Iris pigment epithelial cell (primary cell): ENCODE results near the gene ALDH1L1.

Experiments used
- DNase-seq: peaks from one replicate; pipeline ENCODE4 v3.0.0-alpha.2; 2011; ENCODE audit warnings: low read depth

The ALDH1L1 gene

DNA sequence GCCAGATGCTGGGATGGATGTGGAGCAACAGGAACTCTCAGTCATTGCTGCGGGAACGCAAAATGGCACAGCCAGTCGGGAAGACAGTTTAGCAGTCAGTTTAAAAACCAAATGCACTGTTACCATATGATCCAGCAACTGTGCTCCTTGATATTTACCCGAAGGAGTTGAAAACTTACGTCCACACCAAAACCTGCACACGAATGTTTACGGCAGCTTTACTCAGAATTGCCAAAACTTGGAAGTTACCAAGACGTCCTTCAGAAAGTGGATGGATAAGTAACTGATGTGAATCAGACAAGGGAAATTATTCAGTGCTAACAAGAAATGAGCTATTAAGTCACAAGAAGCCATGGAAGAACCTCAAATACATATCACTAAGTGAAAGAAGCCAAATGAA is 60.4 kb downstream of the ALDH1L1 start:
- no peak for DNase-seq

DNA sequence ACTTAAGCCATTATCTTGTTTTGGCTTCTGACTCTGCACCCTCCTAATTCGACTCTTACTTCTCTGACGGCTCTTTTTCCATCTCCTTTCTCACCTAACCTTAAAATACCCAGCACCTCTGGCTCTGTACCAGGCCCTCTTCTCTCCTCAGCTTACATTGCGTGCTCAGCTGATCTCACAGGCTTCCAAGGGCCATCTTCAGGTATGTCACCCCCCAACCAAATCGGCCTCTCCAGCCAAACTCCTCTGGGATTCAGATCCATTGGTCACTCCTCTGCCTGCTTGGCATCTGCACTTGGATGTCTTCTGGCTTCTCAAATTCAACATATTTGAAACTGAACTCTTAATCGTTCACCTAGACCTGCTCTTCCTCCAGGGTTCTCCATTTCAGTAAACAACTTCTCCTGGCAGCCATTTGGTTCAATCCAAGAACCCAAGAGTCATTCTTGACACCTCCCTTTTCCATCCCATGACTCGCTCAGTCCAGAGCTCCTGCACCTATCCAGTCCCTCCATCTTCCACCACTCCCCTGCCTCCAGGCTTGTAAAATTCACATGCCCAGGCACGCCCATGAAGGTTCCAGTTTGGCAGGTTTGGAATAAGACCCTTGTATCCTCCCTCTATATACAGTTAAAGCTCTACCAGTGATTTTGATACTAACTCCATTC is 61.2 kb downstream of the ALDH1L1 start:
- no peak for DNase-seq

DNA sequence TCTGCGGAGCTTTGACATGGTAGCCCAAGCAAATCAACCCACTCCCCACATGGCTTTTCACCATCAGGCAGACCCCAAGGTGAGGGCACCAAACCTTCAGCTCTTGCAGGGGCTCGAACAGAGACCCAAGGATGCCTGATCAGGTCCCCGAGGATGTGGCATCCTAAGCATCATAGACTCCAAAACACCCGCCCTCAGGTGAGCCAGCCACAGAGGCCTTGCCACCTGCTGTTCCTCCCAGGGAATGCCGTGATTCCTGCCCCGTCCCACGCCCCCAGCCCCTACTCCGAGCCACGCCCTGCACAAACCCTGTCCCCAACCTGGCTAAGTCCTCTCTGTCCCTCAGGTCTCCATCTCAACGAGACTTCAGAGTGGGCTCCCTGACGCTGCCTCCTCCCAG is 61.8 kb downstream of the ALDH1L1 start:
- no peak for DNase-seq

GRCh38 chr3:126117786-126118185 is 62.6 kb downstream of the ALDH1L1 start:
- no peak for DNase-seq

DNA sequence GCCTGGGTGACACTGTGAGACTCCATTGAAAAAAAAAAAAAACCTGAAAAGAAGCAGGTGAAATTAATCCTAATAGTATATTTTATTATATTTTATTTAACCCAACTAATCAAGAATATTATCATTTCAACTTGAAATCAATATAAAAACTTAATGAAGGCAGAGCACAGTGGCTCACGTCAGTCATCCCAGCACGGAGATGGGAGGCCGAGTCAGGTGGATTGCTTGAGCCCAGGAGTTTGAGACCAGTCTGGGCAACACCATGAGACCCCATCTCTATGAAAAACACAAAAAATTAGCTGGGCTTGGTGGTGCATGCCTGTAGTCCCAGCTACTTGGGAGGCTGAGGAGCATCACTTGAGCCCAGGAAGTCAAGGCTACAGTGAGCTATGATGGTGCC is 63.2 kb downstream of the ALDH1L1 start:
- no peak for DNase-seq

GRCh38 chr3:126116526-126116925 is 63.9 kb downstream of the ALDH1L1 start:
- no peak for DNase-seq

GRCh38 chr3:126114443-126115386 is 65.7 kb downstream of the ALDH1L1 start:
- no peak for DNase-seq

- DNase-seq, result no peak
Observed at GRCh38 chr3:126113733-126114442, 66.5 kb downstream of the ALDH1L1 start.

GRCh38 chr3:126113238-126113555 is 67.2 kb downstream of the ALDH1L1 start:
- DNase-seq, result no peak

DNA sequence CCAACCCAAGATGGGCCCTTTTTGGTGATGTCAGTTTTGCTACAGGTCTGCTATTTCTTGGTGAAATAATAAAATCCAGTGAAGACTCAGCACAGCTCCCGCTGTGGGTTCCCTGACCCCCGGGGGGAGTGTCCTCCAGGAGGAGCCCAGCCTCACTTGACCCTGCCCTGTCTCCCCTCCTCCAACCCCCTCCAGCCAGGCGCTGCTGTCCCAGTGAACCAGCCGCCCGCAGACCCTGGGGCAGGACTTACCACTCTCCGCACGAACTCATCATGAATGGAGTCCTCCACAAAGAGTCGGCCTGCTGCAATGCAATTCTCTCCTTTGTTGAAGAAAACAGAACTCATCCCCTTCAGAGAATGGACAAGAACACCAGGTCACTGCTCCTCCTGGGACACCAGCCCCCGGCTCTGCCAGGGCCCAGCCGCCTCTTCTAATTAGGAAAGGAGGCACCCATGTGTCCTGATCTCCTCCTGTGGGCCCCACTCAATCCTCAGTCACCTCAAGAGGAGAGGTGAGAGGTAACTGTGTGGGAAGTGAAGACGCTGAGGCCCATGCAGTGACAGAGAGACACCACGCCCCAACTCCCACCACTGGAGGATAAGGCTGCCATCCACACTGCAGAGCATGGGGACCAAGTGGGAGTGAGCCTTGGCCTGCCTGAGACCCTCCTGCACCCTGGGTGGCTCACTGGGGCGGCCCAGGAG is 67.7 kb downstream of the ALDH1L1 start:
- no peak for DNase-seq

GRCh38 chr3:126111566-126112475 is 68.6 kb downstream of the ALDH1L1 start:
- DNase-seq, result no peak

DNA sequence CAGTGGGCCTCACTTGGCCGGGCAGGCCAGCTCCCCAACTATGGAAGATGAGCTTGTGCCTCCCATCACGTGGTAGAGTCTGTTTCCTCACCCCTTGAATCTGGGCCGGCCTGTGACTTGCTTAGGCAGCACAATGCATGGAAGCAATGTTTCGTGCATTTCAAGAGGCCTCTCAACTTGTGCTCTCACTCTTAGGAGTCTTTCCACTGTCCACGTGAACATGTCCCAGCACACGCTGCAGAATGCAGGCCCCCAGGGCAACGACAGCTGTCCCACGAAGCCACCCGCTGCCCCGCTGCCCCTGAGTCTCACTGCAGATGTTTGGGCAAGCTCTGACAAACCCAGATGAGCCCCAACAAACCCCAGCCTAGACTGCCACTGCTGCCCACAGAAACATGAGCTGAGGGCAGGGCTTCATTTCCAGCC is 69.2 kb downstream of the ALDH1L1 start:
- DNase-seq, result no peak

GRCh38 chr3:126110431-126111125 is 69.8 kb downstream of the ALDH1L1 start:
- no peak for DNase-seq

DNA sequence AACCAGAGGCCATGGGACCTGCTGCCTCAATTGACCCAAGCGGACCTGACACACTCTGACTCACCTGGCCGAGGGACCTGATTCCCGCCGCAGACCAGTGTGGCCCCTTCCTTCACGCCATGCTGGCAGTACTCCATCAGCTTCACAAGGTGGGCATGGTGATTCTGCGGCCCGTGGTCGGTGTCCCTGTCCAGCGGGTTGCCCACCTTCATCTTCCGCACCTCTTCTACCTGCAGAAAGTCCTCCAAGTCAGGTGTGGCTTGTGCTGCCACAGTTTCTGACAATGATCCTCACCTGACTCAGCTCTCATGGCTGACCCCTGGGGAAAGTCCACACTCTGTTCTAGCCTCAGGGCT is 70.5 kb downstream of the ALDH1L1 start:
- DNase-seq, result no peak

DNA sequence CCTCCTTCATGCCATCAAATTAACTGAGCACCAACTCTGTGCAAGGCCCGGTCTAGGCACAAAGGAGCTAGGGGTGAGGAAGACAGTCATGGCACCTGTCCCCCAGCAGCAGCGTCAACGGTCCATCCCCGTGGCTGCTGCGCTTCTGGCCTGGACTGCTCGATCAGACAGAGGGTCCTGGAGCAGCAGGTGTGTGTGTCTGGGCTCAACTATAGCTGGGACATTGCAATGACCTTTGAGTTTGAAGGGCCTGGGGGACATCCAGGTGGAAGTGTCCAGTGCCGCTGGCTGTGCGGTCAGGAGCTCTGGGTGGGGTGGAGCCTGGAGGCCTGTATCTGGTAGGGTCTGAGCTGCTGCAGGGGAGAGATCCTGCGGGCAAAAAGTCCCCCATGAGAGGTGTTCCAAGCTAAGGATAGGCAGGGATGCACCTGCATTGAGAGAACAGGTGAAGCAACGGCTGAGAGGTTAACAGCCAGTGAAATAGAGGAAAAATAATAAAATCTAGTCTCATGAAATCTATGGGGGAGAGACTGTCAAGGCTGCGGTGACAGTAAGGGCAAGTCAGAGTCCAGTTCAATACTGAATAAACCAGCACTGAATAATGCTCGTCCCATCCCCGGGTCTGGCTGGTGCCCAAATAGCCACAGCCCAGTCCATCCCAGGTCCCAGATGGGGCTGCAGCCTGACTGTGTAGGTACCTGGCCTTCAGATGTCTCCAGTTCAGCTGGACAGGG is 71.1 kb downstream of the ALDH1L1 start:
- no peak for DNase-seq

DNA sequence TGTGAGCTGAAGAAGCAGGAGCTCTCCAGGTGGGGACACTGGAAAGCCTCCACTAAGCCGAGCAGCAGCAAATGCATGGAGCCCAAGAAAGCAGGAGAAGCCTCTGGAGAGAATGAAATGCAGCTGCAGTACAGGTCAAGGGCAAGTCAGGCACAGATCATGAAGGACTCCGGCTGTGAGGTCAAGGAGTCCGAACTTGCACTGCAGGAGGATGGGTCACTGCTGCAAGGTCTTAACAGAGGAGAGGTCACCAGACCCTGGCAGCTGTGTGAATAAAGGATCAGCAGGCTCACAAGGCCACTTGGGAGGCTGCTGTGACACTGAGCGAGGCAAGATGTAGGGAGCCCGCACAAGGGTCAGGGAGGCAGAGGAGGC is 71.7 kb downstream of the ALDH1L1 start:
- DNase-seq, result no peak

GRCh38 chr3:126107957-126108675 is 72.3 kb downstream of the ALDH1L1 start:
- DNase-seq, result peak; percentile 43

DNA sequence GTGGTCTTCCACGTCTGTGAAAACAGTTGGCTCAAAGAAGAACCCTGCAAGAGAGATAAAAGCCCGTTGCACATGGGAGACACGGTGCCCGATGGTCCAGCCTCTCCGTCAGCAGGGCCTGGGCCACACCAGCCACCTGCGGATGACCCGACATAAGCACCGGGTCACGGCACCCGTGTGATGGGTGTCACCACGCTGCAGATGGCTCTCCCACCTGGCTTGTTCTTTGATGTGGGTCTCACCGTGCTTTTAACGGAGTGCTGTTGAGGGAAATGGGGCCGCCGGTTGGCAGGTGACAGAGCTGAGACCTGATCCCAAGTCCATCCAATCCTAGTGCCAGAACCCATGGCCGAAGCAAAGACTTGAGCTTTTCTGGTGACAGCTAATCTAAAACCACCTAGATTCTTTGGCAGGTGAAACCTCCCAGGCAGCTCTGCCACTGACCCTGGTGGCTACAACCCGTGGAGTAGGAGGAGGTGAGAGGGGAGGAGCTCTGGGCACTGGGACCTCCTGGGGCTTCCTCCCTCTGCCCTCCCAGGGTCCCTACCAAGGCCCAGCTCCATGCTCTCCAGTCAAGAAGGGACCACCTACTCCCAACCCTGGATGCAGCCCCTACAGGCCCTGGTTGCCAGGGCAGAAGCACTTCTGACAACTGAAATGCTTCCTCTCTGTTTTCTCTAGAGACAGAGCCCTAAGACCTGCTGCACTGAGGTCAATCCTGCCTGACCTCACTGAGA is 73.0 kb downstream of the ALDH1L1 start:
- DNase-seq, result no peak
